Measurements from ENCODE around the gene ITGB3. TPM values are rescaled to one million over a fixed set of nuclear protein-coding genes. Genes with fewer than 3 reads are reported as not detected.

ITGB3 gene
- total RNA-seq, 1 donor from 2014 or later, result 174 TPM

GRCh38 chr17:47320879-47321502 lies 67.4 kb downstream of the ITGB3 start:
- Histone ChIP-seq H3K4me3 (ENCODE audit: low read depth, low read length) (no peak overlapping the region), H3K27me3 (ENCODE audit: control insufficient read depth, insufficient read depth, low read length) (no peaks in the 10 kb centered on the region), H3K36me3 (ENCODE audit: control insufficient read depth, insufficient read depth, low read length) (peaks cover 2% of the 10 kb centered on the region)
- TF ChIP-seq CTCF (IDR thresholded peaks at IDR 0.05; ENCODE audit: insufficient read depth, low read length, poor library complexity, severe bottlenecking), result no peak
- DNase-seq (ENCODE audit: low read depth), result no peak

GRCh38 chr17:47323382-47324223 lies 70.0 kb downstream of the ITGB3 start, which contains the start of gene EFCAB13:
TSS of gene EFCAB13 (plus strand) at chr17:47323955. CDS start at chr17:47328354, 4,399 bp downstream.
- Histone ChIP-seq H3K4me3 (ENCODE audit: low read depth, low read length) (peak within 1 kb of the TSS; percentile 55), H3K27me3 (ENCODE audit: control insufficient read depth, insufficient read depth, low read length) (no peaks in the 10 kb centered on the region), H3K36me3 (ENCODE audit: control insufficient read depth, insufficient read depth, low read length) (no peaks in the 10 kb centered on the region)
- TF ChIP-seq CTCF (IDR thresholded peaks at IDR 0.05; ENCODE audit: insufficient read depth, low read length, poor library complexity, severe bottlenecking), result no peak
- DNase-seq (ENCODE audit: low read depth), result no peak

- peak overlapping the region; percentile 55 for H3K4me3 ChIP-seq (ENCODE audit: low read depth, low read length)
- no peak for TF ChIP-seq CTCF (IDR thresholded peaks at IDR 0.05; ENCODE audit: insufficient read depth, low read length, poor library complexity, severe bottlenecking)
- no peak for DNase-seq (ENCODE audit: low read depth)
- no peaks in the 10 kb centered on the region for H3K36me3 ChIP-seq (ENCODE audit: control insufficient read depth, insufficient read depth, low read length)
- H3K27me3 ChIP-seq (ENCODE audit: control insufficient read depth, insufficient read depth, low read length), result no peaks in the 10 kb centered on the region
Observed at GRCh38 chr17:47324224-47325020, 70.8 kb downstream of the ITGB3 start.

GRCh38 chr17:47325176-47325575 lies 71.5 kb downstream of the ITGB3 start:
- DNase-seq (ENCODE audit: low read depth), result no peak

GRCh38 chr17:47330548-47330947 lies 76.9 kb downstream of the ITGB3 start:
- Histone ChIP-seq H3K36me3 (ENCODE audit: control insufficient read depth, insufficient read depth, low read length) (no peaks in the 10 kb centered on the region), H3K27me3 (ENCODE audit: control insufficient read depth, insufficient read depth, low read length) (no peaks in the 10 kb centered on the region), H3K4me3 (ENCODE audit: low read depth, low read length) (no peak overlapping the region)
- TF ChIP-seq CTCF (IDR thresholded peaks at IDR 0.05; ENCODE audit: insufficient read depth, low read length, poor library complexity, severe bottlenecking), result no peak
- no peak for DNase-seq (ENCODE audit: low read depth)

More at GRCh38 chr17:47325176-47325575, 71.5 kb downstream of the ITGB3 start:
- Histone ChIP-seq H3K27me3 (ENCODE audit: control insufficient read depth, insufficient read depth, low read length) (no peaks in the 10 kb centered on the region), H3K36me3 (ENCODE audit: control insufficient read depth, insufficient read depth, low read length) (no peaks in the 10 kb centered on the region), H3K4me3 (ENCODE audit: low read depth, low read length) (no peak overlapping the region)
- no peak for TF ChIP-seq CTCF (IDR thresholded peaks at IDR 0.05; ENCODE audit: insufficient read depth, low read length, poor library complexity, severe bottlenecking)

Measured in kidney epithelial cell (primary cell).